ENCODE measurements around the gene PCK1.

Gene PCK1

GRCh38 chr20:57559658-57560553 is 1.0 kb upstream of the PCK1 start:
- no peak for DNase-seq (ENCODE audit: low spot score)

- DNase-seq (ENCODE audit: low spot score), result no peak
Measured at GRCh38 chr20:57561356-57562279, 708 bp downstream of the PCK1 start.

- DNase-seq (ENCODE audit: low spot score), result no peak
Measured at GRCh38 chr20:57562541-57563465, 1.9 kb downstream of the PCK1 start.

- no peak for DNase-seq (ENCODE audit: low spot score)
Measured at GRCh38 chr20:57563522-57563921, 2.6 kb downstream of the PCK1 start.

- no peak for DNase-seq (ENCODE audit: low spot score)
Measured at GRCh38 chr20:57564180-57564802, 3.4 kb downstream of the PCK1 start.

- no peak for DNase-seq (ENCODE audit: low spot score)
Measured at GRCh38 chr20:57564951-57565642, 4.2 kb downstream of the PCK1 start.

- DNase-seq (ENCODE audit: low spot score), result no peak
Measured at GRCh38 chr20:57566399-57566798, 5.5 kb downstream of the PCK1 start.

- DNase-seq (ENCODE audit: low spot score), result no peak
Measured at GRCh38 chr20:57566803-57567459, 6.0 kb downstream of the PCK1 start.

GRCh38 chr20:57567471-57568079 is 6.7 kb downstream of the PCK1 start:
- DNase-seq (ENCODE audit: low spot score), result no peak

- DNase-seq (ENCODE audit: low spot score), result no peak
Measured at GRCh38 chr20:57568088-57568896, 7.4 kb downstream of the PCK1 start.

GRCh38 chr20:57568960-57569359 is 8.1 kb downstream of the PCK1 start:
- no peak for DNase-seq (ENCODE audit: low spot score)

- DNase-seq (ENCODE audit: low spot score), result no peak
Measured at GRCh38 chr20:57570145-57570850, 9.4 kb downstream of the PCK1 start.

GRCh38 chr20:57570920-57571319 is 10.0 kb downstream of the PCK1 start:
- no peak for DNase-seq (ENCODE audit: low spot score)

GRCh38 chr20:57571782-57572416 is 11.0 kb downstream of the PCK1 start:
- DNase-seq (ENCODE audit: low spot score), result no peak

- DNase-seq (ENCODE audit: low spot score), result no peak
Measured at GRCh38 chr20:57573242-57573641, 12.3 kb downstream of the PCK1 start.

GRCh38 chr20:57573894-57574293 is 13.0 kb downstream of the PCK1 start:
- no peak for DNase-seq (ENCODE audit: low spot score)

- no peak for DNase-seq (ENCODE audit: low spot score)
Measured at GRCh38 chr20:57574954-57575353, 14.0 kb downstream of the PCK1 start.

GRCh38 chr20:57576002-57576401 is 15.1 kb downstream of the PCK1 start:
- DNase-seq (ENCODE audit: low spot score), result no peak
